ENCODE measurements around the gene RNPEP.
A peak's percentile ranks its signal among the peaks of the same experiment; 100 is the strongest.
"Not testable (repeated sequence)": the region's sequence is repeated elsewhere in the genome, so short reads cannot be mapped to it uniquely, and the experiment has no call there.

The RNPEP gene

GRCh38 chr1:202017749-202018467, 35.5 kb downstream of the RNPEP start:
- no peaks in the 10 kb centered on the region for H3K79me2 ChIP-seq (ENCODE audit: control insufficient read depth, insufficient read depth, low read length, poor library complexity)
- no peak overlapping the region for H4K12ac ChIP-seq (ENCODE audit: low read depth, low read length)
- H3K23ac ChIP-seq (ENCODE audit: low read length) = no peak overlapping the region

GRCh38 chr1:202018468-202019234, 36.2 kb downstream of the RNPEP start:
- H4K91ac ChIP-seq (ENCODE audit: low read depth, low read length) = peak overlapping the region; percentile 61
- WGBS (ENCODE audit: extremely low coverage, insufficient coverage, insufficient read length) = no CpG with 5 or more reads among the region's 19 CpGs

More at GRCh38 chr1:202017749-202018467, 35.5 kb downstream of the RNPEP start:
- H2AK5ac ChIP-seq (ENCODE audit: low read length) = peak overlapping the region; percentile 65
- H3K18ac ChIP-seq (ENCODE audit: low read length) = peak overlapping the region; percentile 66
- H3K27me3 ChIP-seq (ENCODE audit: insufficient read depth, low read length) = no peaks in the 10 kb centered on the region
- H3K79me1 ChIP-seq (ENCODE audit: low read length) = peaks cover 11% of the 10 kb centered on the region
- peaks cover 20 to 22% of the 10 kb centered on the region in 2 experiments for H3K4me1 ChIP-seq (ENCODE audit: control insufficient read depth in 1 of 2, insufficient read depth in 2 of 2, low read length in 2 of 2)
- H2AFZ ChIP-seq (ENCODE audit: insufficient read depth, low read length, poor library complexity) = peak overlapping the region; percentile 5
- peak overlapping the region; percentile 63 for H3K27ac ChIP-seq (ENCODE audit: low read depth, low read length)
- DNase-seq = peak; percentile 67 to 76
- H3K9ac ChIP-seq (ENCODE audit: low read length) = no peak overlapping the region
- peak overlapping the region; percentile 11 for H3K14ac ChIP-seq (ENCODE audit: low read length)
- peak overlapping the region; percentile 40 for H3K4me2 ChIP-seq (ENCODE audit: low read length)
- peak overlapping the region; percentile 61 for H4K91ac ChIP-seq (ENCODE audit: low read depth, low read length)
- H3K9me3 ChIP-seq (ENCODE audit: insufficient read depth, low read depth, low read length) = peaks cover 2% of the 10 kb centered on the region
- H3K4ac ChIP-seq (ENCODE audit: low read depth, low read length) = peak overlapping the region; percentile 9
- H2BK5ac ChIP-seq (ENCODE audit: low read depth, low read length, poor library complexity) = no peak overlapping the region
- H4K8ac ChIP-seq (ENCODE audit: low read depth, low read length) = peak overlapping the region; percentile 64
- peaks cover 21 to 24% of the 10 kb centered on the region in 2 experiments for H3K36me3 ChIP-seq (ENCODE audit: control insufficient read depth in 1 of 2, insufficient read depth in 2 of 2, low read length in 2 of 2)
- no peak overlapping the region for H3K4me3 ChIP-seq (ENCODE audit: low read depth, low read length)
- peak overlapping the region; percentile 23 for H2BK120ac ChIP-seq (ENCODE audit: insufficient read depth, low read length, poor library complexity)
- no CpG with 5 or more reads among the region's 18 CpGs for WGBS (ENCODE audit: extremely low coverage, insufficient coverage, insufficient read length)
- peak overlapping the region; percentile 78 for H2BK12ac ChIP-seq (ENCODE audit: low read length)

GRCh38 chr1:202019235-202019558, 36.7 kb downstream of the RNPEP start:
- not testable (repeated sequence) for H2BK12ac ChIP-seq (ENCODE audit: low read length); H3K4me2 ChIP-seq (ENCODE audit: low read length); H3K18ac ChIP-seq (ENCODE audit: low read length); H4K8ac ChIP-seq (ENCODE audit: low read depth, low read length); H3K9me3 ChIP-seq (ENCODE audit: insufficient read depth, low read depth, low read length); H3K14ac ChIP-seq (ENCODE audit: low read length); H2AK5ac ChIP-seq (ENCODE audit: low read length); H4K12ac ChIP-seq (ENCODE audit: low read depth, low read length); H2BK120ac ChIP-seq (ENCODE audit: insufficient read depth, low read length, poor library complexity); H4K91ac ChIP-seq (ENCODE audit: low read depth, low read length); H3K4me3 ChIP-seq (ENCODE audit: low read depth, low read length); DNase-seq; H3K23ac ChIP-seq (ENCODE audit: low read length); H3K27ac ChIP-seq (ENCODE audit: low read depth, low read length); H2AFZ ChIP-seq (ENCODE audit: insufficient read depth, low read length, poor library complexity); H3K4ac ChIP-seq (ENCODE audit: low read depth, low read length); H3K79me2 ChIP-seq (ENCODE audit: control insufficient read depth, insufficient read depth, low read length, poor library complexity); H3K9ac ChIP-seq (ENCODE audit: low read length); H2BK5ac ChIP-seq (ENCODE audit: low read depth, low read length, poor library complexity); H3K27me3 ChIP-seq (ENCODE audit: insufficient read depth, low read length)
- Histone ChIP-seq H3K4me1 (ENCODE audit: control insufficient read depth in 1 of 2, insufficient read depth in 2 of 2, low read length in 2 of 2) (peaks cover 21 to 26% of the 10 kb centered on the region in 2 experiments), H3K79me1 (ENCODE audit: low read length) (peaks cover 11% of the 10 kb centered on the region), H3K36me3 (ENCODE audit: control insufficient read depth in 1 of 2, insufficient read depth in 2 of 2, low read length in 2 of 2) (peaks cover 10 to 11% of the 10 kb centered on the region in 2 experiments)
- WGBS (ENCODE audit: extremely low coverage, insufficient coverage, insufficient read length) = no CpG with 5 or more reads among the region's 8 CpGs

More at GRCh38 chr1:202018468-202019234, 36.2 kb downstream of the RNPEP start:
- H4K12ac ChIP-seq (ENCODE audit: low read depth, low read length) = no peak overlapping the region
- H3K18ac ChIP-seq (ENCODE audit: low read length) = no peak overlapping the region
- H3K23ac ChIP-seq (ENCODE audit: low read length) = no peak overlapping the region
- DNase-seq = peak; percentile 55 to 61
- peak overlapping the region; percentile 5 for H3K14ac ChIP-seq (ENCODE audit: low read length)
- H3K9me3 ChIP-seq (ENCODE audit: insufficient read depth, low read depth, low read length) = peaks cover 2% of the 10 kb centered on the region
- H4K8ac ChIP-seq (ENCODE audit: low read depth, low read length) = no peak overlapping the region
- peaks cover 11% of the 10 kb centered on the region for H3K79me1 ChIP-seq (ENCODE audit: low read length)
- peaks cover 14 to 16% of the 10 kb centered on the region in 2 experiments for H3K36me3 ChIP-seq (ENCODE audit: control insufficient read depth in 1 of 2, insufficient read depth in 2 of 2, low read length in 2 of 2)
- peak overlapping the region; percentile 63 for H3K27ac ChIP-seq (ENCODE audit: low read depth, low read length)
- no peak overlapping the region for H3K4ac ChIP-seq (ENCODE audit: low read depth, low read length)
- H2AK5ac ChIP-seq (ENCODE audit: low read length) = no peak overlapping the region
- peaks cover 21 to 26% of the 10 kb centered on the region in 2 experiments for H3K4me1 ChIP-seq (ENCODE audit: control insufficient read depth in 1 of 2, insufficient read depth in 2 of 2, low read length in 2 of 2)
- no peaks in the 10 kb centered on the region for H3K79me2 ChIP-seq (ENCODE audit: control insufficient read depth, insufficient read depth, low read length, poor library complexity)
- H2BK12ac ChIP-seq (ENCODE audit: low read length) = no peak overlapping the region
- no peak overlapping the region for H2AFZ ChIP-seq (ENCODE audit: insufficient read depth, low read length, poor library complexity)
- H3K9ac ChIP-seq (ENCODE audit: low read length) = no peak overlapping the region
- no peak overlapping the region for H2BK5ac ChIP-seq (ENCODE audit: low read depth, low read length, poor library complexity)
- peak overlapping the region; percentile 40 for H3K4me2 ChIP-seq (ENCODE audit: low read length)
- no peaks in the 10 kb centered on the region for H3K27me3 ChIP-seq (ENCODE audit: insufficient read depth, low read length)
- no peak overlapping the region for H2BK120ac ChIP-seq (ENCODE audit: insufficient read depth, low read length, poor library complexity)
- no peak overlapping the region for H3K4me3 ChIP-seq (ENCODE audit: low read depth, low read length)

GRCh38 chr1:202023001-202023433, 40.6 kb downstream of the RNPEP start:
- Histone ChIP-seq H3K14ac (ENCODE audit: low read length) (no peak overlapping the region), H2BK5ac (ENCODE audit: low read depth, low read length, poor library complexity) (no peak overlapping the region)
- WGBS (ENCODE audit: extremely low coverage, insufficient coverage, insufficient read length) = no CpG with 5 or more reads among the region's 6 CpGs

More at GRCh38 chr1:202023001-202023433, 40.6 kb downstream of the RNPEP start:
- DNase-seq = peak; percentile 97 to 98
- Histone ChIP-seq H3K4me1 (ENCODE audit: control insufficient read depth in 1 of 2, insufficient read depth in 2 of 2, low read length in 2 of 2) (peaks cover 14 to 21% of the 10 kb centered on the region in 2 experiments), H3K79me2 (ENCODE audit: control insufficient read depth, insufficient read depth, low read length, poor library complexity) (no peaks in the 10 kb centered on the region), H3K9me3 (ENCODE audit: insufficient read depth, low read depth, low read length) (no peaks in the 10 kb centered on the region), H3K23ac (ENCODE audit: low read length) (no peak overlapping the region), H3K18ac (ENCODE audit: low read length) (no peak overlapping the region), H2BK12ac (ENCODE audit: low read length) (no peak overlapping the region), H2BK120ac (ENCODE audit: insufficient read depth, low read length, poor library complexity) (no peak overlapping the region), H4K8ac (ENCODE audit: low read depth, low read length) (no peak overlapping the region), H3K4me2 (ENCODE audit: low read length) (no peak overlapping the region), H3K4me3 (ENCODE audit: low read depth, low read length) (no peak overlapping the region), H3K36me3 (ENCODE audit: control insufficient read depth in 1 of 2, insufficient read depth in 2 of 2, low read length in 2 of 2) (no peaks in the 10 kb centered on the region), H3K27ac (ENCODE audit: low read depth, low read length) (no peak overlapping the region), H4K12ac (ENCODE audit: low read depth, low read length) (no peak overlapping the region), H3K79me1 (ENCODE audit: low read length) (peaks cover 8% of the 10 kb centered on the region), H3K4ac (ENCODE audit: low read depth, low read length) (no peak overlapping the region), H4K91ac (ENCODE audit: low read depth, low read length) (peak overlapping the region; percentile 23), H3K27me3 (ENCODE audit: insufficient read depth, low read length) (no peaks in the 10 kb centered on the region), H2AK5ac (ENCODE audit: low read length) (no peak overlapping the region), H2AFZ (ENCODE audit: insufficient read depth, low read length, poor library complexity) (no peak overlapping the region), H3K9ac (ENCODE audit: low read length) (no peak overlapping the region)

All from trophoblast cell (in vitro differentiated cells and primary cell).